GM12892 (cell line): Measurements from ENCODE around the gene SYT4. TPM values are rescaled to one million over a fixed set of nuclear protein-coding genes. Genes with fewer than 3 reads are reported as not detected.
"Not testable (repeated sequence)": the region's sequence is repeated elsewhere in the genome, so short reads cannot be mapped to it uniquely, and the experiment has no call there.

Experiments
- DNase-seq: peaks from one replicate; pipeline ENCODE4 v3.0.0; 2011; ENCODE audit not compliant: insufficient read length
- FAIRE-seq: peaks from 2 replicates; lab custom pipeline; 2011; peaks lifted over from hg19 to GRCh38; lab: Jason Lieb, UNC
- POLR2A ChIP-seq: IDR thresholded peaks from 2 replicates; pipeline ENCODE4 v1.6.1; 2011; ENCODE audit warnings: low read depth, low read length, control low read depth
- POLR2AphosphoS5 ChIP-seq: IDR thresholded peaks from 2 replicates; pipeline ENCODE4 v1.6.1; 2011; ENCODE audit warnings: low read depth, low read length, control low read depth
- TAF1 ChIP-seq: IDR thresholded peaks from 2 replicates; pipeline ENCODE4 v1.6.1; 2011; ENCODE audit warnings: low read depth, mild to moderate bottlenecking, control low read depth, low read length, borderline replicate concordance
- polyA plus RNA-seq: library from polyadenylated mRNA; unstranded; fragments of >200 nt; gene quantifications from one replicate; pipeline ENCODE4 v1.2.1, GENCODE V29; 2012; ENCODE audit warnings: missing spikeins, inconsistent platforms; ENCODE audit not compliant: missing spikeins

The SYT4 gene, protein sequence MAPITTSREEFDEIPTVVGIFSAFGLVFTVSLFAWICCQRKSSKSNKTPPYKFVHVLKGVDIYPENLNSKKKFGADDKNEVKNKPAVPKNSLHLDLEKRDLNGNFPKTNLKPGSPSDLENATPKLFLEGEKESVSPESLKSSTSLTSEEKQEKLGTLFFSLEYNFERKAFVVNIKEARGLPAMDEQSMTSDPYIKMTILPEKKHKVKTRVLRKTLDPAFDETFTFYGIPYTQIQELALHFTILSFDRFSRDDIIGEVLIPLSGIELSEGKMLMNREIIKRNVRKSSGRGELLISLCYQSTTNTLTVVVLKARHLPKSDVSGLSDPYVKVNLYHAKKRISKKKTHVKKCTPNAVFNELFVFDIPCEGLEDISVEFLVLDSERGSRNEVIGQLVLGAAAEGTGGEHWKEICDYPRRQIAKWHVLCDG
- polyA plus RNA-seq, result not detected

DNA sequence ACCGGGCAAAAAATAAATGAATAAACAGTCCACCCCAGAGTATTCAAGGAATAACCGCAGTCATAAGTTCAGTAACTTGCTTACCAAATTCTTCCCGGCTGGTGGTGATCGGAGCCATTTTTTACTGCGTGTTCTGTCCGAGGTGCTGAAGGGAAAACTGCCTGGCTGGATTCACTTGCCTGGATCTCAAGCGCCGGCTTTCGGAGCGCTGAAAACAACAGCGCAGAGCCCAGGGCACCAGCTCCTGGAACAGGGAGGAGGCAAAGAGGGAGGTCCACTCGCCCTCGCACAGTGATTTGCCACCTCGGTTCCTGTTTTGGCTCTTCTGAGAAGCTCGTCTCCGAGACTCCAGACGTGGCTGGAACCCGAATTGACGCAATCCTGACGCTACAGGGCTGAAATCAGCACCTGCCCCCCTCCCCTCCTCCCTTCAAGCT is at the start of gene SYT4:
SYT4 (minus strand) TSS at position 327 of the 437 bp plus-strand sequence; CDS start at position 118, 209 bp downstream.
- TF ChIP-seq POLR2AphosphoS5 (no peak), POLR2A (no peak), TAF1 (no peak)
- DNase-seq (no peak), FAIRE-seq (no peak)

DNA sequence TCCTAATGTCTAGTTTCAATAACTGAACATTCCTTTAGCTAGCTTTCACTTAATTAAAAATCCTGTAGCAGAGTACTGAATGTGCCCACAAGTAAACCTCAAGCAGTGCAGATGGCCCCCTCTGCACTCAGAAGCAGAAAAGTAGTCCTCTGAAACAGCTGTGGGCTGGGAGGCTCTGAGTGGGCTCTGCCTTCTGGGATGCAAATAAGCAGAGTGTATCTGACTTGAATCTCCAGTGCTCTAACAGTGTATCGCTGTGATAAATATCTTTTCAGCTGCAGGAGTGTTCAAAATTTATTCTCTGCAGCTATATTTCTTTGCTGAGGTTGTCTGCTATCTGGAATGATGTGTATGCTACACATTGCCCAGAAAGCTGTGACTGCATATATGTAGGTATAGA is 44.8 kb upstream of the SYT4 start:
- FAIRE-seq (no peak), DNase-seq (no peak)
- no peak for TF ChIP-seq POLR2A
- TF ChIP-seq POLR2AphosphoS5, result no peak
- TF ChIP-seq TAF1, result no peak

DNA sequence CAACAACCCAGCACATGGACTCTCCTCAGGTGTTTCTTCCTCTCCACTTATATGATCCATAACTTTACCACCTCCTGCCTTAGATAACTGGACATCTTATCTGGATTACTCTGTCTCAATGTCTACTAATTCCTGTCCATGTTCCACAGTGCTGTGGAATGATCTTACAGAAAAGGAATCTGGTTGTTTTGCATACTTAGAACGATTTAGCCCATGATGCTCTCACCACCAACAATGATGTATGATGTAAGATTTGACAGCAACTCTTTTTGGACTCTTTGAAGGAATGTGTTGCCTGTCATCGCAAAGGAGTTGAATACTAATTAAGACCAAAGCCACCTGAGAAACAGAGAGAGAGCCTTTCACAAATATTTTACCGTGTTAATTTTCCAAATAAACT is 37.7 kb upstream of the SYT4 start:
- FAIRE-seq (no peak), DNase-seq (no peak)

DNA sequence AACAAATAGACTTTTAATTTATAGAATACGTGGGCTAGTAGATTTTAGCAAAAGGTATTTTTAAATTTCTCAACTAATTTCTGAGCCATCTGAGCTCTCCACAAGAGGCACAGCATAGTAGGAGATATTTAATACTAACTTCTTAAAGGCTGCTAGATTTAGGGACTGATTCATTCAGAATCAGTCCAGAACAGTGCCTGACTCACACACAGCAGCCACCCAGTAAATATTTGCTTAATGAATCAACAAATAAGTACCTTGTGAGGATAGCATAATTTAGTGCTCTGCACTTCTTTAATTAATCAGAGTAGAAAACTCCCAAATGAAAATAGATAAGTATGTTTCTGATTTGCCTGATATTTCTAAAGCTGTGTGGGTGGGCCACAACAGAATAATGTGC is 35.6 kb upstream of the SYT4 start:
- DNase-seq (no peak), FAIRE-seq (no peak)
- TF ChIP-seq POLR2A (no peak), TAF1 (no peak)

More for the DNA sequence above, 37.7 kb upstream of the SYT4 start:
- TF ChIP-seq POLR2A, result no peak
- TF ChIP-seq POLR2AphosphoS5, result no peak
- no peak for TF ChIP-seq TAF1

DNA sequence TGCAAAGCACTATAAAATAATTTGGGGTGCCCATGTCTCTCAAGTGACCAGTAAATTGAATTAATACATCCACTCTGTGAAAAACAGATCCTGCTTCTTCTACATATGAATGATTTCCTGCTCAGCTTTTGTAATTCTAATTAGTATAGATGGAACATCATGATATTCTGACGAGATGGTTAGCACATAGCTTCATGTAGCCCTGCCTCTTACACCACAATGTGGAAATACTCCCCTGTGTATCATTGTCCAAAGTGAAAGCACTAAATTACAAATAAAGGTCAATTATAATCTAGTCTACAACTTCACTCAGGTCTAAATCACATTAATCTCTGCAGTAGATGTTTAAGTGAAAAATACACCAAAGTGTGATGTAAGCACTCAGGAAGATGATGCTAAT is 32.9 kb upstream of the SYT4 start:
- DNase-seq (no peak), FAIRE-seq (no peak)
- TF ChIP-seq TAF1, result no peak
- no peak for TF ChIP-seq POLR2AphosphoS5
- TF ChIP-seq POLR2A, result no peak

- no peak for DNase-seq
- no peak for FAIRE-seq
- TF ChIP-seq POLR2A (no peak), POLR2AphosphoS5 (no peak), TAF1 (no peak)
Measured at GRCh38 chr18:43303376-43303775, 26.1 kb upstream of the SYT4 start.

DNA sequence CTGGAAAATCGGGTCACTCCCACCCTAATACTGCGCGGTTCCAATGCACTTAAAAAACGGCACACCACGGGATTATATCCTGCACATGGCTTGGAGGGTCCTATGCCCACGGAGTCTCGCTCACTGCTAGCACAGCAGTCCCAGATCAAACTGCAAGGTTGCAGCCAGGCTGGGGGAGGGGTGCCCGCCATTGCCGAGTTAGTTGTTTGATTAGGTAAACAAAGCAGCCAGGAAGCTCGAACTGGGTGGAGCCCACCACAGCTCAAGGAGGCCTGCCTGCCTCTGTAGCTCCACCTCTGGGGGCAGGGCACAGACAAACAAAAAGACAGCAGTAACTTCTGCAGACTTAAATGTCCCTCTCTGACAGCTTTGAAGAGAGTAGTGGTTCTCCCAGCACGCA is 8.9 kb upstream of the SYT4 start:
- not testable (repeated sequence) for DNase-seq, FAIRE-seq

DNA sequence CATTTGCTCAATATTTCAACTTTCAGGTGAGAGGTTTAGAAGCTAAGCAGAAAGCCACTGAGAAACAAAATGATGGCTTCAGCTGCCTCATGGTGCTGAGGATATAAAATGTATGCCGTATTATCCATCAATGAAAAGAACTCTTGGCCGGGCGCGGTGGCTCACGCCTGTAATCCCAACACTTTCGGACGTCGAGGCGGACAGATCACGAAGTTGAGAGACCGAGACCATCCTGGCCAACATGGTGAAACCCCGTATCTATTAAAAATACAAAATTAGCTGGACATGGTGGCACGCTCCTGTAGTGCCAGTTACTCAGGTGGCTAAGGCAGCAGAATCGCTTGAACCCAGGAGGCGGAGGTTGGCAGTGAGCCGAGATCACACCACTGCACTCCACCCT is 6.0 kb upstream of the SYT4 start:
- no peak for FAIRE-seq
- no peak for DNase-seq
- no peak for TF ChIP-seq POLR2AphosphoS5
- no peak for TF ChIP-seq TAF1
- no peak for TF ChIP-seq POLR2A

DNA sequence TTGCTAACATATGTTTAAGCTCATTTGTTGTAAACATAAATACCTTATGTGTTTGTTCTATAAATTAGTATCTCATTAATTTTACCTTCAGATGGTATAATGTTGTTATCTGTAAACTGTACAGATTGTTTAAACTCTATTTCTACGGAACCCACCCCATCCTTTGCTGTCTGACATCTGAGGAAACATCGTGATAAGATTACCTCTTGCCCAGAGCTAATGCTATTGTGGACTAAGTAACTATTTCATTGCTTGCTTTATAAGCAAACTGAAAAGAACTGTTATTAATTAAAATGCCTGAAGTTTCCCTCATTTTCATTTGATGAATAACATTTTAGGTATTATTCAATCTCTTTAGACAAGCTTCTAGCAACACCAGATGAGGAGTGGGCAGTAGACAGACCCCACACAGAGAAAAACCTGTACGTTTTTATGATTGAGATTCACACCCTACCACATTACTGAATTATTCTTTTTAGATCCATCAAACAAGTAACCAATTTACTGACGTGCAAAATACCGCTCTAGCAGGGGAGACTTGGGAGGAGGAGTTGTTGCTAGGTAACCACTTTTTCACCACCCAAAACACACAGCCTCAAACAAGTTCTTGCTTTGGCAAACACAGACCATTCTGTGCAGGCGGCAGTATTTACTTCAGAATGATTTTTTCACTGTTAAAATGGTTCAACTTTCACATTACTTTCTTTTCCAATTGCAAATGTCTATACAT is 1.9 kb upstream of the SYT4 start:
- no peak for FAIRE-seq
- TF ChIP-seq POLR2A (no peak), POLR2AphosphoS5 (no peak), TAF1 (no peak)
- no peak for DNase-seq

- DNase-seq (no peak), FAIRE-seq (no peak)
- TF ChIP-seq POLR2AphosphoS5 (no peak), TAF1 (no peak), POLR2A (no peak)
Measured at GRCh38 chr18:43278355-43278754, 1.1 kb upstream of the SYT4 start.

- FAIRE-seq, result no peak
- DNase-seq, result no peak
- TF ChIP-seq POLR2AphosphoS5 (no peak), POLR2A (no peak), TAF1 (no peak)
Measured at GRCh38 chr18:43276491-43276890, 799 bp downstream of the SYT4 start.

DNA sequence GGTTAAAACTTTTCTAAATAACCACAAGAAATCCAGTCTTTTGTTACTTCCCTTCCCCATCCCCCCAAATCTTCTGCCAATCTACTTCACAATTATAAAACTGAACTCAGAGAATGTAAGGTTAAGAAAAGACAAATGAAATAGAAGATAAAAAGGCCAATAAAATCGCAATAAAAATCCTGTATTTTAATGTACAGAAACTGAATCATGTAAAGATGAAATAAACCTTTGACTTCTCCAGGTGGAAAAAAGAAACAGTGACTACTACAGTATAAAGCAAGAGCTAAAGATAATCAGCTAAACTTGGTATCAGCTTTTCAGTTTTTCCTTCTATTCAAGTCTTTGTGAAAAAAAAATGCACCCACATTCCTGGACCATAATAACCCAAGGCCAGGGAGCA is 1.7 kb downstream of the SYT4 start:
- TF ChIP-seq TAF1 (no peak), POLR2AphosphoS5 (no peak), POLR2A (no peak)
- no peak for FAIRE-seq
- no peak for DNase-seq
